BE2C (cell line): ENCODE data around the gene PITX2.

Experiments
- DNase-seq: peaks from one replicate; pipeline ENCODE4 v3.0.0-alpha.2; 2020
- H3K27me3 ChIP-seq: fragments of 250-450 bp; sonication (Bioruptor Pico); 2 replicates; pipeline ENCODE4 v1.5.1; 2020; ENCODE audit warnings: mild to moderate bottlenecking
- H3K36me3 ChIP-seq: fragments of 250-450 bp; sonication (Bioruptor Pico); 2 replicates; pipeline ENCODE4 v1.5.1; 2020; ENCODE audit warnings: mild to moderate bottlenecking
- H3K4me1 ChIP-seq: fragments of 250-450 bp; sonication (Bioruptor Pico); 2 replicates; pipeline ENCODE4 v1.5.1; 2020
- H3K4me3 ChIP-seq: 2 replicates; pipeline ENCODE4 v1.5.1; 2011; ENCODE audit warnings: low read depth, low read length
- H3K9me3 ChIP-seq: fragments of 250-450 bp; sonication (Bioruptor Pico); 2 replicates; pipeline ENCODE4 v1.5.1; 2020
- TF ChIP-seq, protein P1 (sequence below): IDR thresholded peaks from 2 replicates; pipeline ENCODE4 v1.5.1; 2012; ENCODE audit warnings: mild to moderate bottlenecking, low read depth, low read length

The PITX2 gene

DNA sequence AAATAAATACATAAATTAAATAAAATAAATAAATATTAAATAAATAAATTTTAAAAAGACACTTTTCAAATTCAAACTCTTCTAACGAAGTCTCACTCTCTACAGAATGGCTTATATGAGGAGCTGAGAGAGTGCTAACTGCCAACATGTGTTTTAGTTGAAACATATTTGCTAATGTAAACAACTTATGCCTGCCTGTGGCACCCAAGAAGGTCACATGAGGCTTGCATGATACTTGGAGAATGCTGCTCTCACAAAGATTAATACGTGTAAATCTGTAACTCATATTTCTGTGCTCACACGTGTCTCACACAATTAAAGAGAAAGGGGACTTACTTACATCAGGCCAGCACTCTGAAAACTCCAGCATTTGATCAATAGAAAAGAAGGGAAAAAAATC is 43.2 kb upstream of the PITX2 start:
- H3K27me3 ChIP-seq = no peaks in the 10 kb centered on the region
- H3K4me3 ChIP-seq = no peak overlapping the region
- TF ChIP-seq, protein P1, sequence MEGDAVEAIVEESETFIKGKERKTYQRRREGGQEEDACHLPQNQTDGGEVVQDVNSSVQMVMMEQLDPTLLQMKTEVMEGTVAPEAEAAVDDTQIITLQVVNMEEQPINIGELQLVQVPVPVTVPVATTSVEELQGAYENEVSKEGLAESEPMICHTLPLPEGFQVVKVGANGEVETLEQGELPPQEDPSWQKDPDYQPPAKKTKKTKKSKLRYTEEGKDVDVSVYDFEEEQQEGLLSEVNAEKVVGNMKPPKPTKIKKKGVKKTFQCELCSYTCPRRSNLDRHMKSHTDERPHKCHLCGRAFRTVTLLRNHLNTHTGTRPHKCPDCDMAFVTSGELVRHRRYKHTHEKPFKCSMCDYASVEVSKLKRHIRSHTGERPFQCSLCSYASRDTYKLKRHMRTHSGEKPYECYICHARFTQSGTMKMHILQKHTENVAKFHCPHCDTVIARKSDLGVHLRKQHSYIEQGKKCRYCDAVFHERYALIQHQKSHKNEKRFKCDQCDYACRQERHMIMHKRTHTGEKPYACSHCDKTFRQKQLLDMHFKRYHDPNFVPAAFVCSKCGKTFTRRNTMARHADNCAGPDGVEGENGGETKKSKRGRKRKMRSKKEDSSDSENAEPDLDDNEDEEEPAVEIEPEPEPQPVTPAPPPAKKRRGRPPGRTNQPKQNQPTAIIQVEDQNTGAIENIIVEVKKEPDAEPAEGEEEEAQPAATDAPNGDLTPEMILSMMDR = no peak
- no peaks in the 10 kb centered on the region for H3K36me3 ChIP-seq
- no peaks in the 10 kb centered on the region for H3K9me3 ChIP-seq
- no peak for DNase-seq
- no peaks in the 10 kb centered on the region for H3K4me1 ChIP-seq

DNA sequence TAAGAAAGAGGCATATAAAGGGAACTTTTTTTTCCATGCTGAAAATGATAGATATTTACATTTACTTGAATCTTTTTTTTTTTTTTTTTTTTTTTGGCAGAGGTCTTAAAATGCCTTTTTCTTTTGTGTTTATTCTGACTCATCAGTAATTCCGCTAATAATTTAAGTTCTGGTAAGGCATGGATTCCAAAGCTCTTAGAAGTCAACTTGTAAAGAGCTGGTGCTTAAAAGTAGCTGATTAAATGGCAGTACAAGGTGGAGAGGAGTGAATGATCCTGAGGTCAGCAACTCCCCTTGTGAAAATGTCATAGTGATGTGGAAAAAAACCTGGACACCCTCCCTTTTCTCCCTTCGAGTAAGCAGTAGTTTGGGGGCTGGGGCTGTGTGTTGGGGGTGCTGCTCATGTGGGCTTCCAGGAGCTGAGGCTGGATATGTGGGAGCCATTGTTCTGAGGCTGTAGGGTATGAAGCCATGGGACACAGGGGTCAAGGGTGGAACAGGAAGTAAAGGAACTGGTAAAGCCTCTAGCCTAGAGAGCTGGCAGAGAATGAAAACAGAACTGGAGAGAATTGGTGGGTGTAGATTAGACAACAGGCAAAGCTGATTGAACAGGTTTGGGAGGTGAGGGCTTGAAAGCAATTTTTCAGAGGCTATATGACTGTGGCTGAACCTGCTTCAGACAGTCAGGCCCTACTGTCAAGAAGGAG is 41.0 kb upstream of the PITX2 start:
- no peaks in the 10 kb centered on the region for H3K36me3 ChIP-seq

DNA sequence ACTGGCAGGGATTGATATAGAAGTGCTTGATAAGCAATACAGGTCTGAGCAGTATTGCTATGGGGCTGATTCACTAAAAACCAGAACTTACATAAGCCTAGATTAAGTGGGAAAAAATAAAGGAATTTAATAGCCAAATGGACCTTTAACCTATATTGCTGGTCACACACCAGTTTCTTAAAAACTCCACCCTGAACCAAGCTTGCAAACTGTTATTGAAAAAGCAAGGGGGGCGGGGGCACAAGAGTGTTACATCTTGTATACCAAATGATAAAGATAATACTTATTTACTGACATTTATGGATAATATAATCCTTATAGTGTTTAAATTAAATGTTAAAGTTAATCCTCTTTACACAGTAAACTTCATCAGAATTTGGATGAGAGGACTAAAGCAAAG is 40.3 kb upstream of the PITX2 start:
- Histone ChIP-seq H3K36me3 (no peaks in the 10 kb centered on the region), H3K9me3 (no peaks in the 10 kb centered on the region), H3K4me3 (no peak overlapping the region), H3K27me3 (no peaks in the 10 kb centered on the region), H3K4me1 (no peaks in the 10 kb centered on the region)
- DNase-seq = no peak
- TF ChIP-seq, protein P1 = no peak

More for the DNA sequence above, 41.0 kb upstream of the PITX2 start:
- TF ChIP-seq, protein P1 = no peak
- H3K27me3 ChIP-seq = no peaks in the 10 kb centered on the region
- no peaks in the 10 kb centered on the region for H3K9me3 ChIP-seq
- no peak for DNase-seq
- H3K4me1 ChIP-seq = no peaks in the 10 kb centered on the region
- H3K4me3 ChIP-seq = no peak overlapping the region

DNA sequence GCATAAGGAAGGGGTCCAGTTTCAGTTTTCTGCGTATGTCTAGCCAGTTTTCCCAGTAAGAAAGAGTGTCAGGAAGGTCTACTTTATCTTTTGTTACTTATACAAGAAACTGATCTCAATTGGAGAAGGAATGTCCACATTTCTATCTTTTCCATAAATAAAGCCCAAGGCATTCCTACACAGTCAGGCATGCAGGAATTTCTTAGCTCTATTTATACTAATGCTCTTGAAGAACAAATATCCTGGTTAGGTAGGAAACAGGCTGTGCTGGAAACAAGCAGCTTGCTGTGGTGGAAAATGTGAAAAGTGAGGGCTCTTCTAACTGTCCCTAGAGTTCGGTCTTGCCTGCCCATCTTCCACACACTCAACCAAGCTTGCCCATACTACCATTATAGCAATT is 37.9 kb upstream of the PITX2 start:
- H3K36me3 ChIP-seq = no peaks in the 10 kb centered on the region
- no peak for DNase-seq
- no peaks in the 10 kb centered on the region for H3K4me1 ChIP-seq
- no peaks in the 10 kb centered on the region for H3K27me3 ChIP-seq
- no peaks in the 10 kb centered on the region for H3K9me3 ChIP-seq
- TF ChIP-seq, protein P1 = no peak
- H3K4me3 ChIP-seq = no peak overlapping the region

DNA sequence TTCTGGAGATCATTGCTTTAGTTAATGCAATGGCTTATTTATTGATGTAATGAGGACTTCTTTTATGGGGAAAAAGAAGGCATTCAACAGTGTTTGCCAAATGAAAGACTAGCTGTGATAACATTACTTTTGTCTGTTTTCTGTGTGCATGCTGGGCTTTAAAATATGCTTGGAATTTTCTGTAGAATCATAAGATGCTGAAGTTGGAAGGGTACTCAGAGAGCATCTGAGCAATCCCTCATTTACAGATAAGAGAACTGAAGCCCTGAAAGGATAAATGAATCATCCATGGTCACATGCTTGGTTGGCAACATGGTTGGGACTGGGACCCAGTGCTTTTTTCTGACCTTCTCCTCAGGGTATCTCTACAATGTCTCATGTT is 31.4 kb upstream of the PITX2 start:
- TF ChIP-seq, protein P1 = no peak
- Histone ChIP-seq H3K4me1 (no peaks in the 10 kb centered on the region), H3K36me3 (no peaks in the 10 kb centered on the region), H3K27me3 (no peaks in the 10 kb centered on the region), H3K9me3 (no peaks in the 10 kb centered on the region), H3K4me3 (no peak overlapping the region)
- no peak for DNase-seq

DNA sequence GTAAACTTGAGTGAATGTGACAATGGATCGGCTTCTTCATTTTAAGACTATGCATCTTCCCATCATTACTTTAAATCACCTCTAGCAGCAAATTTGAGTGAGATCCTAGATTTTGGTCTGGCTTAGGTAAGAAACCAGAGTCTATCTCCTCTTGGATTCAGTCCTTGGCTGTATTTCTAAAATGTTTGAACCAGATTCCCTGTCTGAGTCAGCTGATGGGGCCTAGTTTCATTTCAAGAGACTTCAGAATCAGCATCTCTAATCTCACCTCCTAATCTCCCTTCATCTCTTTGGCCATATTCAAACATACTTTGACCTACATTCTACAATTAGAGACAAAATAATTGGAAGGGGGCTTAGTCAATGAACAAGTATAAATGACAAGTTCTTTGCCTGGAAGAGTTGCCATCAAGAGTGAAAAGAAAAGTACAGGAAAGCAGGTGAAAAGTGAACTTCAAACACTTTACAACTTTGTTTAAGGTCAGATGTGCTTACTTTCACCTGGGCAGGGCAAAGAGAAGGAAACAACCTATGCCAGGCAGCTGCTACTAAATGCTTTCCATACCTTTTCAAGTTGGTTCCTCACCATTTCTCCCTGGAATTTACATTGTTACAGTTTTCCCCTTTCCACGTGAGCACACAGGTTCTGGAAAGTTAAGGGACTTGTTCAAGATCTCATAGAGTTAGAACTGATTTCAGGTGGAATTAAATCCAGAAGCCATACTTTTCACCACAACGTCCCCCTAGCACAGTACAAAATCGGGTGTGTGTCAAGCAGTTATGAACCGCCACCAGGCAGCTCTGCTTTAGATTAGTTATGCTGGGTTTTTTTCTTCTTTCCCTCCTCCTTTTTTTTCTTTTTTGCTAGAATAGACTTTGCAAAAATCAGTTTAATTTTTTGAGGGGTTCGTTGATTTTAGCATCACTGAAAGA is 30.7 kb upstream of the PITX2 start:
- DNase-seq = no peak

More for the DNA sequence above, 30.7 kb upstream of the PITX2 start:
- Histone ChIP-seq H3K9me3 (no peaks in the 10 kb centered on the region), H3K27me3 (no peaks in the 10 kb centered on the region), H3K4me1 (no peaks in the 10 kb centered on the region), H3K36me3 (no peaks in the 10 kb centered on the region), H3K4me3 (no peak overlapping the region)
- TF ChIP-seq, protein P1 = no peak
